HG03442 (cell line): ENCODE data around the gene PPM1H.

ENCODE experiments used
- ATAC-seq: cut with Tn5 transposase; IDR thresholded peaks from one replicate; pipeline ENCODE4 v1.9.1; 2021; ENCODE audit warnings: mild to moderate bottlenecking, moderate library complexity; ENCODE audit not compliant: unreplicated experiment

PPM1H gene

GRCh38 chr12:62802984-62803383 is 132.0 kb downstream of the PPM1H start:
- ATAC-seq: no peak

GRCh38 chr12:62802321-62802720 is 132.6 kb downstream of the PPM1H start:
- no peak for ATAC-seq

GRCh38 chr12:62801796-62802195 is 133.2 kb downstream of the PPM1H start:
- no peak for ATAC-seq

GRCh38 chr12:62800707-62801400 is 134.1 kb downstream of the PPM1H start:
- ATAC-seq: no peak

- peak; percentile 70 for ATAC-seq
Measured at GRCh38 chr12:62799766-62800406, 135.1 kb downstream of the PPM1H start.

GRCh38 chr12:62799126-62799736 is 135.7 kb downstream of the PPM1H start:
- ATAC-seq: peak; percentile 85

GRCh38 chr12:62794218-62794583 is 140.7 kb downstream of the PPM1H start:
- no peak for ATAC-seq

- ATAC-seq: no peak
Measured at GRCh38 chr12:62793256-62794217, 141.4 kb downstream of the PPM1H start.

GRCh38 chr12:62792236-62792870 is 142.6 kb downstream of the PPM1H start:
- ATAC-seq: no peak

- no peak for ATAC-seq
Measured at GRCh38 chr12:62789851-62790250, 145.1 kb downstream of the PPM1H start.

GRCh38 chr12:62787611-62788010 is 147.3 kb downstream of the PPM1H start:
- no peak for ATAC-seq

GRCh38 chr12:62787023-62787422 is 147.9 kb downstream of the PPM1H start:
- no peak for ATAC-seq

GRCh38 chr12:62785941-62786559 is 148.9 kb downstream of the PPM1H start:
- ATAC-seq: no peak

GRCh38 chr12:62784576-62784975 is 150.4 kb downstream of the PPM1H start:
- ATAC-seq: no peak

GRCh38 chr12:62783881-62784280 is 151.1 kb downstream of the PPM1H start:
- ATAC-seq: no peak

GRCh38 chr12:62781136-62781880 is 153.6 kb downstream of the PPM1H start:
- ATAC-seq: no peak

GRCh38 chr12:62779488-62779887 is 155.5 kb downstream of the PPM1H start:
- ATAC-seq: no peak

- ATAC-seq: no peak
Measured at GRCh38 chr12:62778187-62778586, 156.8 kb downstream of the PPM1H start.

GRCh38 chr12:62776997-62777396 is 158.0 kb downstream of the PPM1H start:
- ATAC-seq: no peak

- no peak for ATAC-seq
Measured at GRCh38 chr12:62776575-62776974, 158.4 kb downstream of the PPM1H start.
